B cell (primary cell): Measurements from ENCODE around the gene KSR2.
"Not testable (repeated sequence)": the region's sequence is repeated elsewhere in the genome, so short reads cannot be mapped to it uniquely, and the experiment has no call there.

Experiments used
- CTCF ChIP-seq: fragments of 200-600 bp; IDR thresholded peaks from one replicate; pipeline ENCODE4 v1.8.0; 2022; ENCODE audit warnings: antibody characterized with exemption, mild to moderate bottlenecking
- EZH2 ChIP-seq: IDR thresholded peaks from 2 replicates; pipeline ENCODE4 v1.6.1; 2012; ENCODE audit warnings: borderline replicate concordance, low read depth, mild to moderate bottlenecking, moderate library complexity, low read length; ENCODE audit not compliant: insufficient read depth, poor library complexity, severe bottlenecking

GRCh38 chr12:117857139-117857538 lies 111.7 kb downstream of the KSR2 start:
- not testable (repeated sequence) for TF ChIP-seq CTCF, EZH2
